Measurements from ENCODE around the gene SATB1.

SATB1 gene

GRCh38 chr3:18432752-18433151 lies 7.6 kb upstream of the SATB1 start:
- no peak for DNase-seq (ENCODE audit: low read depth in 1 of 2, low spot score in 1 of 2)

- no peak for DNase-seq (ENCODE audit: low read depth in 1 of 2, low spot score in 1 of 2)
These were observed 6.1 kb upstream of the SATB1 start for GRCh38 chr3:18431266-18431665.

DNA sequence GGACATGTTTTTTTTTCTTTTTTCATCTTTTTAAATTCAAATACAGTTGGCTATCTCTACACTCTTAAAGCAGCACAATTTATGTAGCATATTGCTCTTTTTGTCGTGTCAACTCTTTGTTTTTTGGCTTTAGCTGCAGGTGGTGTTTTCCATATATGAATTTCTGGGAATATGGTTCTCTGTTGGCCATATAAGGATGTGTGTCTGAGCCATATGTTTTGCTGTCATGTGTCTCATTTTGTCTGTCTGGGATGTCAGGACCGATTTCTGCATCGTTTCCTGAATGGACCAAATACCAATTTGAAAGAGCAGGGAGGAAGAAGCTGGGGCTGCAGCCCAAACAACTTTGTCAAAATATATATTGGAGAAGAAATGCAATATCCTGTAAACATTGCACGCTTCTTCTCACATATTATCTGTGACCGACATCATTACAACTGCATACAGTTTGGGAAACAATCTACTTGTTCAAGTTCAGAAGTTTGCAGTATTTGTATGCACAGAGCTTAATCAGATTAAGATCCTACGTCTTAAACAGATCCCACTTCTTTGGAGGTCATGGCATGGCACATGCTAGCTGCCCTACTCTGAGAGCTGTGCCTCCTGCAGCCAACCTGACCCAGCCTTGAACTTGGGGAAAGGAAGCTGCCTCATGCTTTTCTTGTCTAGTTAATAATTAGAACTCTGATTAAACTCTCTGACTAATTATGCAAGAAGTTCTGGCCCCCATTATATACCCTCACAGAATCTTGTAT lies 4.0 kb upstream of the SATB1 start:
- no peak for DNase-seq (ENCODE audit: low read depth in 1 of 2, low spot score in 1 of 2)

- DNase-seq (ENCODE audit: low read depth in 1 of 2, low spot score in 1 of 2): no peak
These were observed 2.9 kb upstream of the SATB1 start for GRCh38 chr3:18428036-18428435.

- no peak for DNase-seq (ENCODE audit: low read depth in 1 of 2, low spot score in 1 of 2)
These were observed 1.6 kb upstream of the SATB1 start for GRCh38 chr3:18426597-18427193.

GRCh38 chr3:18425641-18426257 lies 610 bp upstream of the SATB1 start:
- DNase-seq (ENCODE audit: low read depth in 1 of 2, low spot score in 1 of 2): peak; percentile 53 to 56

DNA sequence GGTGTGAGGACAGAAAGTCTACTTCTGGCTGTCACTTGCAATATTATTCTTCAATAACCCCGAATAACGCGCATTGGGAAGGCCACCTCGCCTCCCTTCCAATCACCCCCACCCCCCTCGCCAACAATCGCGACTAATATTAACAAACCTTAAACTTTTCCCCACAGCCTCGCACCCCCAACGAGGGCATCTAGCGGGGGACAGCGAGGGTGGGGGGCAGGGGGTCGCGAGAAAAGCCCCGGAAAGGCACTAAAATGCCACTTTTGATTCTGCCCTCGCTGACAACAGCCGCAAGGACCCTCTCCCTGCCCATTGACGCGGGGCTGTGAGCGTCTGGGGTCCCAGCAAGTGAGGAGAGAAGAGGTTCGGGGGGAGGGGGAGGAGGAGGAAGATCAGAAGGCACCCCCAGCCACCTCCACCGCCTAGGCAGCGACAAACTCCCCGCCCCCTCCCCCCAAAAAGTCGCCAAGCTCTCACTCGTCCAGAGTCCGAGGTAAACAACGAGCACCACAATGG lies 868 bp downstream of the SATB1 start:
- DNase-seq (ENCODE audit: low read depth in 1 of 2, low spot score in 1 of 2): no peak

- peak in 1 of 2 donors; percentile 13 for DNase-seq (ENCODE audit: low read depth in 1 of 2, low spot score in 1 of 2)
These were observed 1.5 kb downstream of the SATB1 start for GRCh38 chr3:18423401-18424212.

DNA sequence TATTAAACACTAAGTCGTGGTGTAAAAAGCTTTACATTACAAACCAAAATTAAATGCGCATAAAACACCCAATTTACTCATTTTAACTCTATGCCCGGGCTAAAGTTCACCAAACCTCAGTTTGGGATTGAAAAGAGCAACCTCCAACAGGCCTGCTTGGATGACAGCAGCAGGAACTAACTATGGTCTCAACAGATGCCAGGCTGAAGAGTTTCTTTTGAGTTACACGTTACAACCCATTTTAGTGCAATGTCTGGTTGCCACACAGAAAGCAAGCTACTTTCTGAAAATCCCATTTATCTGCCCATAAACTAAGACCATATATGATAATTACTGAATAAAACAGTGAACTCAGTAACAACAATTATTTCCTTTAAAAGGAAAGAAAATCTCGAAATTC lies 2.2 kb downstream of the SATB1 start:
- DNase-seq (ENCODE audit: low read depth in 1 of 2, low spot score in 1 of 2): no peak

GRCh38 chr3:18420555-18420954 lies 4.6 kb downstream of the SATB1 start:
- no peak for DNase-seq (ENCODE audit: low read depth in 1 of 2, low spot score in 1 of 2)

GRCh38 chr3:18419232-18419631 lies 5.9 kb downstream of the SATB1 start:
- DNase-seq (ENCODE audit: low read depth in 1 of 2, low spot score in 1 of 2): no peak

- no peak for DNase-seq (ENCODE audit: low read depth in 1 of 2, low spot score in 1 of 2)
These were observed 7.1 kb downstream of the SATB1 start for GRCh38 chr3:18417904-18418572.

DNA sequence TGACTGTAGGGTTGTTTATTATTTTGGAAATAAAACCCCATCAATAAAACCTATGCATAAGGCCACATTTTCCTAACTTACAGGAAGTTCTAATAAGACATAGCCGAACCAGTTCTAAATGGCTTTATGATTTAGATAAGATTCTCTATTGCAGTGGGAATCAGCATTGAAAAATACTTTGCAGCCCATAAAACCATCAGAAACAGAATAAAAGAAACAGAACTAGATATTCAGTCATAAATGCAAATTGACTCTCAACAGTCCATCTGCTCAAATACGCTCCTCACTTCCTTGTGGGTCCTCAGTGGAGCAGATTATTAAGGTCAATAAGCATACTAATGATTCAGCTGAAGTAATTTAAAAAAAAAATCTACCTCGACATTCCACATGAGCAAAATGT lies 8.8 kb downstream of the SATB1 start:
- DNase-seq (ENCODE audit: low read depth in 1 of 2, low spot score in 1 of 2): no peak

- DNase-seq (ENCODE audit: low read depth in 1 of 2, low spot score in 1 of 2): no peak
These were observed 9.3 kb downstream of the SATB1 start for GRCh38 chr3:18415839-18416238.

DNA sequence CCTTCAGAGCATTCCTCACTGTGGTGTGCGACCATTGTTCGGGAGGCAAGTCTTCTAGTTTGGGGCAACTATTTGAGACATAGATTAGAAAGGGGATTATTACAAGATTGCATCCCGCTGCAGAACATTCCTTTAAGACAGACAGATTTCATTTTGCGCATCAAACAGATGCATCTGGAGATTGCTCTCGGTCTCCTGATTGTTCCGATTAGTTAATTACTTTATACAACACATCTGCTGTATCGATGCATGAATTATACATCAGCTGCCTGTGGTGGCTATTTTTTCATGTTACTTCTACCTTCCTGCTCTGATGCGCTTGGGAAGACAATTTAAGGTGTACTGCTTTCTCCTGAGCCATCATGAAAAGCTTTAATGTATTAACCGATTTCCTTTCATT lies 10.0 kb downstream of the SATB1 start:
- DNase-seq (ENCODE audit: low read depth in 1 of 2, low spot score in 1 of 2): no peak

DNA sequence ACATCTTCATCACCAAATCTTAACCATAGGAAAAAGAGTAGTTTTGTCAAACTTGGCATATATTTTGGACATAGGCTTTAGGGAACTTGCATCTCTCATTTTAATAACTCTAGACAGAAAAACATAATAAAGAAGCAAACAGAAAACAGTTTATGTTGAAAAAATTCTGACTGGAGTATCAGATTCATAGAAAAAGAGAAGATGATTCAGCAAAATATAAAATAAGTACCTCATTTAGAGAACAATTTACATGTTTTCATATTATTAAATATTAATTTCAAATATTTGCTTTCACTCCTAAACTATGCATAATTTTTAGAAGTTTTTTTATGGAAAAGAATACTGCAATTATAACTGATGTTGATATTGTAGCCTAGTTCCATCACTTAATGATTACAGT lies 12.5 kb downstream of the SATB1 start:
- DNase-seq (ENCODE audit: low read depth in 1 of 2, low spot score in 1 of 2): no peak

- DNase-seq (ENCODE audit: low read depth in 1 of 2, low spot score in 1 of 2): no peak
These were observed 13.6 kb downstream of the SATB1 start for GRCh38 chr3:18411541-18411940.

GRCh38 chr3:18410205-18410604 lies 14.9 kb downstream of the SATB1 start:
- no peak for DNase-seq (ENCODE audit: low read depth in 1 of 2, low spot score in 1 of 2)

DNA sequence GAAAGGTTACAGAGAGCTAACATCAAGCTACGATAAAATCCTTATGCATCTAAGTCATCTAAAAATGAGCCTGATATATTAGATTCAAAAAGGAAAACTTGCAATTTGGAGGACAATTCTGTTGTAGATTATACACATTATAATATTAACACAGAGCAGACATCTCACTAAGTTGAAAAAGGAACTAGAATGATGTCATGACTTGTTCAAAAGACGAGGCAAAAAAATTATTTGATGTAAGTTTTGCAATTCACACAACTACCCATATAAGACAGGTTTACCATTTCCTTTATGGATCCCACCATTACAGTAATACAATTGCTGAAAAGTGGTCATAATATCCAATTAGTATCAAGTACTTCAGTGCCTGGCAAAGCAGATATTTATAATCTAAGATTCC lies 15.9 kb downstream of the SATB1 start:
- no peak for DNase-seq (ENCODE audit: low read depth in 1 of 2, low spot score in 1 of 2)

- DNase-seq (ENCODE audit: low read depth in 1 of 2, low spot score in 1 of 2): no peak
These were observed 20.0 kb downstream of the SATB1 start for GRCh38 chr3:18405141-18405540.

GRCh38 chr3:18403061-18403460 lies 22.1 kb downstream of the SATB1 start:
- no peak for DNase-seq (ENCODE audit: low read depth in 1 of 2, low spot score in 1 of 2)
